HL-60 (cell line): ENCODE results near the gene PASK.

Experiments
- DNase-seq, 2 experiments: peaks; one replicate each; pipeline ENCODE4 v3.0.0-alpha.2; 2010 to 2020; ENCODE audit warnings: low read depth in 1 of 2, low spot score in 1 of 2
- H3K27ac ChIP-seq: fragments of 250-450 bp; sonication (Bioruptor Pico); replicated peaks from 2 replicates; pipeline ENCODE4 v1.5.1; 2020; ENCODE audit warnings: mild to moderate bottlenecking, moderate library complexity
- H3K27me3 ChIP-seq: fragments of 250-450 bp; sonication (Bioruptor Pico); 2 replicates; pipeline ENCODE4 v1.5.1; 2021; ENCODE audit warnings: mild to moderate bottlenecking, moderate library complexity; ENCODE audit not compliant: insufficient read depth, poor library complexity, severe bottlenecking
- H3K4me3 ChIP-seq: replicated peaks from 2 replicates; pipeline ENCODE4 v1.5.1; 2011; ENCODE audit warnings: mild to moderate bottlenecking, control low read depth, low read length; ENCODE audit not compliant: insufficient read depth
- GABPA ChIP-seq: IDR thresholded peaks from 2 replicates; pipeline ENCODE4 v1.6.1; 2012; ENCODE audit warnings: low read depth
- POLR2AphosphoS5 ChIP-seq: IDR thresholded peaks from 2 replicates; pipeline ENCODE4 v1.6.1; 2012; ENCODE audit warnings: low read depth
- SPI1 ChIP-seq: IDR thresholded peaks from 2 replicates; pipeline ENCODE4 v1.6.1; 2012; ENCODE audit warnings: low read depth, mild to moderate bottlenecking, borderline replicate concordance
- TF ChIP-seq, protein P1 (sequence below): IDR thresholded peaks from one replicate; pipeline ENCODE4 v1.5.1; 2011; ENCODE audit warnings: low read length, control low read depth, inconsistent platforms; ENCODE audit not compliant: insufficient read depth
- TF ChIP-seq, protein P2 (sequence below): IDR thresholded peaks from 2 replicates; pipeline ENCODE4 v1.6.1; 2012; ENCODE audit warnings: low read depth; ENCODE audit not compliant: insufficient replicate concordance

PASK gene

DNA sequence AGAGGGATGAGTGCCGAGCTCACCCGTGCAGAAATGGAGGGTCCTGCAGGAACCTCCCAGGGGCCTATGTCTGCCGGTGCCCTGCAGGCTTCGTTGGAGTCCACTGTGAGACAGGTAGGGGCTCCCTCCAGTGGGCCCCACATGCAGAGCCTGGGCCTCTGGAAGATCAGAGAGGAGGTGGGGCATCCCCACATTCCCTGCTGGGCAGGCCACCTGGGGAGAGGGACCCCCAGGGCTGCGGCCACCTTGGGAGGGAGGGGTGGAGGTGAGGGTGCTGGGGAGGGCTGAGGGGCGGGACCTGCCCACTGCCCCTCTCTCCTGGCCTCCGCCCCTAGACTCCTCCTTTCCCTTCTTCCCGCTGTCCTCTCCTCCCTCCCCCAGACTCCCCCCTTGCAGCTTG, 85.7 kb downstream of the PASK start:
- Histone ChIP-seq H3K27me3 (peaks cover 5% of the 10 kb centered on the region), H3K27ac (no peak overlapping the region), H3K4me3 (no peak overlapping the region)
- TF ChIP-seq GABPA (no peak), SPI1 (no peak), POLR2AphosphoS5 (no peak)
- TF ChIP-seq, protein P1, sequence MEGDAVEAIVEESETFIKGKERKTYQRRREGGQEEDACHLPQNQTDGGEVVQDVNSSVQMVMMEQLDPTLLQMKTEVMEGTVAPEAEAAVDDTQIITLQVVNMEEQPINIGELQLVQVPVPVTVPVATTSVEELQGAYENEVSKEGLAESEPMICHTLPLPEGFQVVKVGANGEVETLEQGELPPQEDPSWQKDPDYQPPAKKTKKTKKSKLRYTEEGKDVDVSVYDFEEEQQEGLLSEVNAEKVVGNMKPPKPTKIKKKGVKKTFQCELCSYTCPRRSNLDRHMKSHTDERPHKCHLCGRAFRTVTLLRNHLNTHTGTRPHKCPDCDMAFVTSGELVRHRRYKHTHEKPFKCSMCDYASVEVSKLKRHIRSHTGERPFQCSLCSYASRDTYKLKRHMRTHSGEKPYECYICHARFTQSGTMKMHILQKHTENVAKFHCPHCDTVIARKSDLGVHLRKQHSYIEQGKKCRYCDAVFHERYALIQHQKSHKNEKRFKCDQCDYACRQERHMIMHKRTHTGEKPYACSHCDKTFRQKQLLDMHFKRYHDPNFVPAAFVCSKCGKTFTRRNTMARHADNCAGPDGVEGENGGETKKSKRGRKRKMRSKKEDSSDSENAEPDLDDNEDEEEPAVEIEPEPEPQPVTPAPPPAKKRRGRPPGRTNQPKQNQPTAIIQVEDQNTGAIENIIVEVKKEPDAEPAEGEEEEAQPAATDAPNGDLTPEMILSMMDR: no peak
- TF ChIP-seq, protein P2, sequence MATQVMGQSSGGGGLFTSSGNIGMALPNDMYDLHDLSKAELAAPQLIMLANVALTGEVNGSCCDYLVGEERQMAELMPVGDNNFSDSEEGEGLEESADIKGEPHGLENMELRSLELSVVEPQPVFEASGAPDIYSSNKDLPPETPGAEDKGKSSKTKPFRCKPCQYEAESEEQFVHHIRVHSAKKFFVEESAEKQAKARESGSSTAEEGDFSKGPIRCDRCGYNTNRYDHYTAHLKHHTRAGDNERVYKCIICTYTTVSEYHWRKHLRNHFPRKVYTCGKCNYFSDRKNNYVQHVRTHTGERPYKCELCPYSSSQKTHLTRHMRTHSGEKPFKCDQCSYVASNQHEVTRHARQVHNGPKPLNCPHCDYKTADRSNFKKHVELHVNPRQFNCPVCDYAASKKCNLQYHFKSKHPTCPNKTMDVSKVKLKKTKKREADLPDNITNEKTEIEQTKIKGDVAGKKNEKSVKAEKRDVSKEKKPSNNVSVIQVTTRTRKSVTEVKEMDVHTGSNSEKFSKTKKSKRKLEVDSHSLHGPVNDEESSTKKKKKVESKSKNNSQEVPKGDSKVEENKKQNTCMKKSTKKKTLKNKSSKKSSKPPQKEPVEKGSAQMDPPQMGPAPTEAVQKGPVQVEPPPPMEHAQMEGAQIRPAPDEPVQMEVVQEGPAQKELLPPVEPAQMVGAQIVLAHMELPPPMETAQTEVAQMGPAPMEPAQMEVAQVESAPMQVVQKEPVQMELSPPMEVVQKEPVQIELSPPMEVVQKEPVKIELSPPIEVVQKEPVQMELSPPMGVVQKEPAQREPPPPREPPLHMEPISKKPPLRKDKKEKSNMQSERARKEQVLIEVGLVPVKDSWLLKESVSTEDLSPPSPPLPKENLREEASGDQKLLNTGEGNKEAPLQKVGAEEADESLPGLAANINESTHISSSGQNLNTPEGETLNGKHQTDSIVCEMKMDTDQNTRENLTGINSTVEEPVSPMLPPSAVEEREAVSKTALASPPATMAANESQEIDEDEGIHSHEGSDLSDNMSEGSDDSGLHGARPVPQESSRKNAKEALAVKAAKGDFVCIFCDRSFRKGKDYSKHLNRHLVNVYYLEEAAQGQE: no peak
- no peak for DNase-seq

DNA sequence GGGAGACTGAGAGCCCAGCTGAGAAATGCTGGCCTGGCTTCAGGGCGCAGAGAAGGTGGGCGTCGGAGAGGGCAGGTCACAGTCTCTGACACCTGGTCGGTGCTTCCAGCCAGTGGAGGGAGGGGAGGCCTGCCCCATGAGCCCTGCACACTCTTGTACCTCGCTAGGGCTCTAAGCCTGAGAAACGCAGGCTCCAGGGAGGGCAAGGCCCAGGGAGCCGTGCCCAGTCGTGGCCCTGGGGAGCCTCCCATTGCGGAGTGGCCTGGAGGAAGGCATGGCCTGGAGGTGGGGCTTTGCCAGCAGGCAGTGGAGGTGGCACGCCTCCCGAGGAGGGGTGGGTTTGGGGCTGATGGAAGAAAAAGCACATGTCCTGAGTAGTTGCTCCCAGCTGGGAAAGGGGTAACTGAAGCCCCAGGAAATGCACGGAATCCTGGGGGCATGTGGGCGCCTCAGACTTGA, 86.2 kb downstream of the PASK start:
- DNase-seq: no peak
- Histone ChIP-seq H3K4me3 (no peak overlapping the region), H3K27me3 (peaks cover 2% of the 10 kb centered on the region), H3K27ac (no peak overlapping the region)
- TF ChIP-seq POLR2AphosphoS5: no peak
- TF ChIP-seq, protein P2: no peak
- TF ChIP-seq, protein P1: no peak
- TF ChIP-seq GABPA: no peak
- no peak for TF ChIP-seq SPI1

DNA sequence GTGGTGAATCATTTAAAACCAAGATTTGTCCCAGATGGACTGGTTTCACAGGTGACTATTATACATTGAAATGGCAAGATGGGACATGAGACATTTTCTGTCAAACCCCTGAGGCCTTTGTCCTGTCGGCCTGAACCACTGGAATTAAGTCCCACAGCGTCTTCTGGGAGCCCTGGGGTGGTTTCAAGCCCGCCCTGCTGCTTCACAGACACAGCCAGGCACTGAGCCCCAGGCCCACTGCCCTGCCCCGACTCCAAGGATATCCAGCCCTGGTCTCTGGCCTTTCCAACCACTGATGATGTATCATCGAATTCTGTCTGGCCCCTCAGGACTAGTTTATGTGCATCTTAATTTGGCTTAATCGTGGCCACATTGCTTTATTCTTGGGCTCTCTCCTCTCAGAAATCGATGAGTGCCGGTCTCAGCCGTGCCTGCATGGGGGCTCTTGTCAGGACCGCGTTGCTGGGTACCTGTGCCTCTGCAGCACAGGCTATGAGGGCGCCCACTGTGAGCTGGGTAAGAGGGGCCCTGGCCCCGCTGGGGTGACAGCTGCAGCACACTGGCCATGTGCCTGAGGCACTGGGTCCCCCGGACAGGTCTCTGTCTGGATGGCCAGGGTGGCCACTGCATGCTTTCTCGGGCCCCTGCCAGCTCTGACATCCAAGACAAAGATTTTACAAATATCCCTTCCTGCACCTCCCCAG, 86.7 kb downstream of the PASK start:
- Histone ChIP-seq H3K4me3 (no peak overlapping the region), H3K27me3 (peaks cover 2% of the 10 kb centered on the region), H3K27ac (no peak overlapping the region)
- DNase-seq: no peak
- TF ChIP-seq, protein P2: no peak
- TF ChIP-seq GABPA (no peak), SPI1 (no peak), POLR2AphosphoS5 (no peak)
- TF ChIP-seq, protein P1: no peak
